Ovary (tissue), 9 donors: ENCODE measurements around the gene OR51T1. TPM values are rescaled to one million over a fixed set of nuclear protein-coding genes. Genes with fewer than 3 reads are reported as not detected.

ENCODE experiments used
- DNase-seq, 5 donors: peaks; one replicate each; pipeline ENCODE4 v3.0.0-alpha.2; 2019 to 2020
- H3K27ac ChIP-seq, 2 donors: fragments of 200-600 bp; one replicate each; pipeline versions ENCODE4 v1.5.1 to v1.8.0; 2019 to 2022
- H3K27me3 ChIP-seq: fragments of 200-600 bp; one replicate; pipeline ENCODE4 v1.8.0; 2022
- H3K36me3 ChIP-seq: fragments of 200-600 bp; sonication (generic); one replicate; pipeline ENCODE4 v1.5.1; 2019
- H3K4me1 ChIP-seq: one replicate; pipeline ENCODE4 v1.8.1; 2013; ENCODE audit warnings: mild to moderate bottlenecking, moderate library complexity; ENCODE audit not compliant: insufficient read depth
- H3K4me3 ChIP-seq: fragments of 200-600 bp; sonication (generic); one replicate; pipeline ENCODE4 v1.5.1; 2017
- H3K9me3 ChIP-seq, 2 donors: fragments of 200-600 bp in 1 of 2; sonication (generic) in 1 of 2; one replicate each; pipeline versions ENCODE4 v1.5.1 to v1.8.1; 2013 to 2019; ENCODE audit warnings: mild to moderate bottlenecking in 1 of 2, moderate library complexity in 1 of 2
- EP300 ChIP-seq: sonication (generic); formaldehyde crosslinking; IDR thresholded peaks from one replicate; pipeline ENCODE4 v1.6.1; 2017; ENCODE audit warnings: antibody characterized with exemption
- POLR2A ChIP-seq: fragments of 450-650 bp; IDR thresholded peaks from one replicate; pipeline ENCODE4 v1.6.1; 2017; ENCODE audit warnings: antibody characterized with exemption, mild to moderate bottlenecking, moderate library complexity
- WGBS, 3 donors: extraction: QIAGEN DNeasy Blood & Tissue Kit in 1 of 3; methylation state at CpG; one replicate each; pipeline versions ENCODE4 v1.1.5 to v1.1.7; 2013 to 2017; 5-methylcytosine and 5-hydroxymethylcytosine counted together
- intact Hi-C, 4 donors: fragments of 100-400 bp; cut with DNase I; formaldehyde crosslinking; loops; one replicate each; pipeline versions ENCODE4 v1.11.0 to v1.15.1; 2022 to 2023
- polyA plus RNA-seq, 2 donors: library from polyadenylated mRNA; stranded (reverse); fragments of 200-250 nt in 1 of 2; fragments of 350-450 nt in 1 of 2; fragmentation: Illumina TruSeq in 1 of 2; extraction: RNeasy Lipid Tissue Mini Kit (QIAGEN cat#74804) in 1 of 2; gene quantifications; one replicate each; pipeline ENCODE4 v1.2.3, GENCODE V29; 2013 to 2014
- total RNA-seq, 7 donors: library from RNA; depleted of rRNA in 2 of 7; stranded (reverse); fragments of >200 nt in 2 of 7; fragmentation: NEBNext Ultra II Directional in 3 of 7; extraction: Animal tissue kit (Norgen Biotek cat#: 25700) in 3 of 7; gene quantifications; one replicate each; pipeline versions ENCODE4 v1.1.0 to v1.2.4, GENCODE V29; 2016 to 2023
- TF ChIP-seq, protein P1 (sequence below), 3 donors: fragments of 450-650 bp in 2 of 3; fragments of 200-600 bp in 1 of 3; IDR thresholded peaks; one replicate each; pipeline versions ENCODE4 v1.5.1 to v1.8.0; 2016 to 2022; ENCODE audit warnings: antibody characterized with exemption in 3 of 3, mild to moderate bottlenecking in 1 of 3
- donor health status: DM: no; HTN: no; CAD: no; lungs with moderate emphysema.
- donor health status: DM: no; HTN: no; CAD: no.
- donor health status: Bipolar disorder and iron deficiency.
- donor health status: DM: yes; HTN: yes; CAD: no.
- donor health status: DM: no; HTN: no; CAD: no.
- donor health status: DM: yes; HTN: yes; CAD: no.

Gene OR51T1
- total and polyA plus RNA-seq, 9 donors, result not detected

DNA sequence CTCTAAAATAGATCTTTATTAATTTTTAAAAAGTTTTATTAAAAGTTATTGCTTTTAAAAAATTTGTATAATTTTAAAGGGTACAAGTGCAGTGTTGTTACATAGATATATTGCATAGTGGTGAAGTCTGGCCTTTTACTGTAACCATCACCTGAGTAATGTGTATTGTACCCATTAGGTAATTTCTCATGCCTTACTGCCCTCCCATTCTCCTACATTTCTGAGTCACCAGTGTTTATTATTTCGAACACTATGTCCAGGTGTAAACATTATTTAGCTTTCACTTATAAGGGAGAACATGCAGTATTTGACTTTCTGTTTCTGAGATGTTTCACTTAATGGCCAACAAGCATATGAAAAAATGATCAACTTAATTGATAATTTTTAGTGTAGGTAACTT is 40.1 kb downstream of the OR51T1 start:
- no peak overlapping the region for H3K27ac ChIP-seq
- intact Hi-C loops, result no loop called here
- H3K9me3 ChIP-seq, result no peaks in the 10 kb centered on the region
- no peaks in the 10 kb centered on the region for H3K36me3 ChIP-seq
- DNase-seq, result no peak
- TF ChIP-seq, protein P1, sequence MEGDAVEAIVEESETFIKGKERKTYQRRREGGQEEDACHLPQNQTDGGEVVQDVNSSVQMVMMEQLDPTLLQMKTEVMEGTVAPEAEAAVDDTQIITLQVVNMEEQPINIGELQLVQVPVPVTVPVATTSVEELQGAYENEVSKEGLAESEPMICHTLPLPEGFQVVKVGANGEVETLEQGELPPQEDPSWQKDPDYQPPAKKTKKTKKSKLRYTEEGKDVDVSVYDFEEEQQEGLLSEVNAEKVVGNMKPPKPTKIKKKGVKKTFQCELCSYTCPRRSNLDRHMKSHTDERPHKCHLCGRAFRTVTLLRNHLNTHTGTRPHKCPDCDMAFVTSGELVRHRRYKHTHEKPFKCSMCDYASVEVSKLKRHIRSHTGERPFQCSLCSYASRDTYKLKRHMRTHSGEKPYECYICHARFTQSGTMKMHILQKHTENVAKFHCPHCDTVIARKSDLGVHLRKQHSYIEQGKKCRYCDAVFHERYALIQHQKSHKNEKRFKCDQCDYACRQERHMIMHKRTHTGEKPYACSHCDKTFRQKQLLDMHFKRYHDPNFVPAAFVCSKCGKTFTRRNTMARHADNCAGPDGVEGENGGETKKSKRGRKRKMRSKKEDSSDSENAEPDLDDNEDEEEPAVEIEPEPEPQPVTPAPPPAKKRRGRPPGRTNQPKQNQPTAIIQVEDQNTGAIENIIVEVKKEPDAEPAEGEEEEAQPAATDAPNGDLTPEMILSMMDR (IDR thresholded peaks at IDR 0.05), result no peak
- TF ChIP-seq EP300 (no peak), POLR2A (no peak)
- H3K4me3 ChIP-seq, result no peak overlapping the region
- 69 to 88% (median 84%) methylated on average over 1 of the region's 1 CpG for WGBS, 3 donors
- no peaks in the 10 kb centered on the region for H3K27me3 ChIP-seq
- H3K4me1 ChIP-seq, result no peaks in the 10 kb centered on the region

GRCh38 chr11:4922304-4922703 is 40.6 kb downstream of the OR51T1 start:
- H3K27me3 ChIP-seq, result no peaks in the 10 kb centered on the region
- no peak for TF ChIP-seq POLR2A
- no peaks in the 10 kb centered on the region for H3K9me3 ChIP-seq
- H3K4me1 ChIP-seq, result no peaks in the 10 kb centered on the region
- WGBS, 3 donors, result 33 to 51% (median 49%) methylated on average over 1 of the region's 1 CpG
- intact Hi-C loops, result no loop called here
- no peak overlapping the region for H3K4me3 ChIP-seq
- no peak overlapping the region for H3K27ac ChIP-seq
- DNase-seq, result no peak
- no peaks in the 10 kb centered on the region for H3K36me3 ChIP-seq

DNA sequence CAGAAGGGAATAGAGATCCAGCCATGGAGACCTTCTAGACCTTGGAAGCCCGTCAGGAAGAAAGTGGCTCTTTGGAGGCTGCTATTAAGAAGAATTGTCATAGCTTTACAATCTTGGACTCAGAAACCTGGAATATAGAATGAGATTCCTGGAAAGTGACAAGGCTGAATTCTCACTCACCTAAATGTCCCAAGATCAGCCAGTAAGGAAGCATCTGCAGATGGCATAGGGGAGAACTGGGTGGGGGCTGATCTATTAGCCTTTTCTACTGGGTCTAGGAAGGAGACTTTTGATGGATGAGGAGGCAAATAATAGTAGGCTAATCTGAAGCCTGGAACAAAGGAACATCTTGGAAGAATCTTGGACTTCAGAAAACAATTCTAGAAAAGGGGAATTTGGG is 42.5 kb downstream of the OR51T1 start, which contains the start of gene OR51G1:
Gene OR51G1, minus strand, starts transcription at position 101 of the 400 bp plus-strand sequence. Its CDS starts 0 bp downstream, at position 101.
- no peak for TF ChIP-seq EP300
- no peak for TF ChIP-seq POLR2A
- TF ChIP-seq, protein P1 (IDR thresholded peaks at IDR 0.05), result no peak
- Histone ChIP-seq H3K27ac (no peak within 1 kb of the TSS), H3K4me1 (no peaks in the 10 kb centered on the region), H3K9me3 (no peaks in the 10 kb centered on the region), H3K27me3 (no peaks in the 10 kb centered on the region), H3K4me3 (no peak within 1 kb of the TSS), H3K36me3 (no peaks in the 10 kb centered on the region)
- 66 to 83% (median 77%) methylated on average over 1 of the region's 1 CpG for WGBS, 3 donors
- no peak for DNase-seq
- intact Hi-C loops, result no loop called here

DNA sequence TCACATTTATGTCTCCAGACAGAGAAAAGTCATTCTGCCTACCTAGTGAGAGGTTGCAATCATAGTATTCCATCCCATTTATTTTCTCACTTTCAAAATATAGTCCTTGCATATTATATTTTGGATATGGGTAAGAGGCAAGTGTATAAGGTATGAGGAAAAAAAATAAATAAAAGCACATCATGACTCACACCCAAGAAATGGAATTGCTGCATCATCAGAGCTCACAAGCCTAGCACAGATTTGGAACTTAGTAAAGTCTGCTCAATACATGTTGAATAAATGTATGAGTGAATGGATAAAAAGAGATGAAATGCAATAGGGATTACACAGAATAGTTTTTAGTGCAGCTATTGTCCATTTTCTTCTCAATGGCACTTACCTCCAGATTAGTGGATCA is 44.9 kb downstream of the OR51T1 start:
- intact Hi-C loops, result no loop called here
- DNase-seq, result no peak
- H3K4me3 ChIP-seq, result no peak overlapping the region
- H3K36me3 ChIP-seq, result no peaks in the 10 kb centered on the region
- H3K27me3 ChIP-seq, result no peaks in the 10 kb centered on the region
- H3K9me3 ChIP-seq, result no peaks in the 10 kb centered on the region
- TF ChIP-seq, protein P1 (IDR thresholded peaks at IDR 0.05), result no peak
- TF ChIP-seq POLR2A, result no peak
- no peak for TF ChIP-seq EP300
- H3K4me1 ChIP-seq, result no peaks in the 10 kb centered on the region
- no peak overlapping the region for H3K27ac ChIP-seq

Other genes with a start within 250 kb of the OR51T1 start
- not detected for gene OR51D1, start 244.4 kb upstream of the OR51T1 start, total RNA-seq
- gene OR51D1, start 244.4 kb upstream of the OR51T1 start, polyA plus RNA-seq, result not detected
- gene OR51E1, start 237.9 kb upstream of the OR51T1 start, total RNA-seq, result 1 to 10 TPM in 1 of 7 donors, under 1 TPM in 5, not detected in 1; 0.12 to 1.4 (median 0.27) TPM
- gene OR51E1, start 237.9 kb upstream of the OR51T1 start, polyA plus RNA-seq, result 1 to 10 TPM; 1.6 to 3.5 TPM
- under 1 TPM in 4 of 7 donors, not detected in 3; 0.11 to 0.65 (median 0.23) TPM for gene OR51E2, start 184.0 kb upstream of the OR51T1 start, total RNA-seq
- 1 to 10 TPM in 1 of 2 donors, under 1 TPM in 1; 0.67 to 2.0 TPM for gene OR51E2, start 184.0 kb upstream of the OR51T1 start, polyA plus RNA-seq
- under 1 TPM in 1 of 7 donors, not detected in 6; 0.23 TPM for gene MMP26, start 177.1 kb upstream of the OR51T1 start, total RNA-seq
- not detected for gene MMP26, start 177.1 kb upstream of the OR51T1 start, polyA plus RNA-seq
- gene OR51F1, start 112.0 kb upstream of the OR51T1 start, total RNA-seq, result not detected
- gene OR51F1, start 112.0 kb upstream of the OR51T1 start, polyA plus RNA-seq, result not detected
- gene OR52R1, start 77.5 kb upstream of the OR51T1 start, total RNA-seq, result not detected
- gene OR52R1, start 77.5 kb upstream of the OR51T1 start, polyA plus RNA-seq, result not detected
- not detected for gene OR51F2, start 60.6 kb upstream of the OR51T1 start, total RNA-seq
- not detected for gene OR51F2, start 60.6 kb upstream of the OR51T1 start, polyA plus RNA-seq
- gene OR51S1, start 32.7 kb upstream of the OR51T1 start, total RNA-seq, result not detected
- gene OR51S1, start 32.7 kb upstream of the OR51T1 start, polyA plus RNA-seq, result not detected
- gene OR51A7, start 21.9 kb downstream of the OR51T1 start, total RNA-seq, result not detected
- gene OR51A7, start 21.9 kb downstream of the OR51T1 start, polyA plus RNA-seq, result not detected
- not detected for gene OR51G2, start 37.5 kb downstream of the OR51T1 start, total RNA-seq
- gene OR51G2, start 37.5 kb downstream of the OR51T1 start, polyA plus RNA-seq, result not detected
- gene OR51G1, start 42.4 kb downstream of the OR51T1 start, total RNA-seq, result not detected
- not detected for gene OR51G1, start 42.4 kb downstream of the OR51T1 start, polyA plus RNA-seq
- gene OR51A4, start 65.7 kb downstream of the OR51T1 start, total RNA-seq, result not detected
- gene OR51A4, start 65.7 kb downstream of the OR51T1 start, polyA plus RNA-seq, result not detected
- gene OR51A2, start 73.8 kb downstream of the OR51T1 start, total RNA-seq, result not detected
- gene OR51A2, start 73.8 kb downstream of the OR51T1 start, polyA plus RNA-seq, result not detected
- not detected for gene OR51L1, start 113.0 kb downstream of the OR51T1 start, total RNA-seq
- gene OR51L1, start 113.0 kb downstream of the OR51T1 start, polyA plus RNA-seq, result not detected
- not detected for gene OR52J3, start 164.6 kb downstream of the OR51T1 start, total RNA-seq
- not detected for gene OR52J3, start 164.6 kb downstream of the OR51T1 start, polyA plus RNA-seq
- not detected for gene OR52E2, start 177.7 kb downstream of the OR51T1 start, total RNA-seq
- gene OR52E2, start 177.7 kb downstream of the OR51T1 start, polyA plus RNA-seq, result not detected
- not detected for gene OR52E1, start 187.7 kb downstream of the OR51T1 start, total RNA-seq
- gene OR52E1, start 187.7 kb downstream of the OR51T1 start, polyA plus RNA-seq, result not detected